ENCODE data around the gene C8B. TPM values are rescaled to one million over a fixed set of nuclear protein-coding genes. Genes with fewer than 3 reads are reported as not detected.
A peak's percentile ranks its signal among the peaks of the same experiment; 100 is the strongest.

C8B gene
- polyA plus RNA-seq, 6 donors from 2014 or later: not detected

GRCh38 chr1:56933606-56934005 lies 32.2 kb downstream of the C8B start:
- Mint-ChIP-seq H3K4me3 (no peak overlapping the region), H3K27me3 (peaks cover 0 to 5% (median 4%) of the 10 kb centered on the region in 3 donors), H3K36me3 (no peaks in the 10 kb centered on the region), H3K9me3 (peaks cover 0 to 7% (median 3%) of the 10 kb centered on the region in 7 donors), H3K4me1 (no peaks in the 10 kb centered on the region), H3K27ac (no peak overlapping the region)
- ATAC-seq (ENCODE audit: low read depth in 2 of 2): no peak
- DNase-seq: no peak

- H3K4me3 Mint-ChIP-seq: no peak overlapping the region
Measured at GRCh38 chr1:56933161-56933560, 32.7 kb downstream of the C8B start.

GRCh38 chr1:56931686-56932085 lies 34.1 kb downstream of the C8B start:
- no peak overlapping the region for H3K27ac Mint-ChIP-seq

More at GRCh38 chr1:56933161-56933560, 32.7 kb downstream of the C8B start:
- no peak overlapping the region for H3K27ac Mint-ChIP-seq
- peaks cover 0 to 4% (median 4%) of the 10 kb centered on the region in 3 donors for H3K27me3 Mint-ChIP-seq
- no peaks in the 10 kb centered on the region for H3K36me3 Mint-ChIP-seq
- H3K4me1 Mint-ChIP-seq: no peaks in the 10 kb centered on the region
- H3K9me3 Mint-ChIP-seq: peaks cover 0 to 8% (median 5%) of the 10 kb centered on the region in 7 donors
- ATAC-seq (ENCODE audit: low read depth in 2 of 2) (no peak), DNase-seq (no peak)

GRCh38 chr1:56931211-56931610 lies 34.6 kb downstream of the C8B start:
- no peaks in the 10 kb centered on the region for H3K36me3 Mint-ChIP-seq
- H3K4me3 Mint-ChIP-seq: no peak overlapping the region
- no peaks in the 10 kb centered on the region for H3K4me1 Mint-ChIP-seq
- peaks cover 0 to 8% (median 5%) of the 10 kb centered on the region in 7 donors for H3K9me3 Mint-ChIP-seq
- ATAC-seq (ENCODE audit: low read depth in 2 of 2): no peak
- DNase-seq: no peak
- H3K27ac Mint-ChIP-seq: no peak overlapping the region
- H3K27me3 Mint-ChIP-seq: peaks cover 0 to 6% (median 0%) of the 10 kb centered on the region in 3 donors

More at GRCh38 chr1:56931686-56932085, 34.1 kb downstream of the C8B start:
- Mint-ChIP-seq H3K4me1 (no peaks in the 10 kb centered on the region), H3K4me3 (no peak overlapping the region), H3K9me3 (peaks cover 0 to 8% (median 5%) of the 10 kb centered on the region in 7 donors), H3K27me3 (peaks cover 0 to 4% (median 0%) of the 10 kb centered on the region in 3 donors), H3K36me3 (no peaks in the 10 kb centered on the region)
- DNase-seq (no peak), ATAC-seq (ENCODE audit: low read depth in 2 of 2) (no peak)

- DNase-seq (no peak), ATAC-seq (ENCODE audit: low read depth in 2 of 2) (no peak)
- H3K27me3 Mint-ChIP-seq: peaks cover 0 to 10% (median 5%) of the 10 kb centered on the region in 3 donors
- H3K27ac Mint-ChIP-seq: no peak overlapping the region
- H3K4me1 Mint-ChIP-seq: no peaks in the 10 kb centered on the region
- H3K36me3 Mint-ChIP-seq: no peaks in the 10 kb centered on the region
- H3K4me3 Mint-ChIP-seq: no peak overlapping the region
- peaks cover 0 to 8% (median 4%) of the 10 kb centered on the region in 7 donors for H3K9me3 Mint-ChIP-seq
Measured at GRCh38 chr1:56929492-56929891, 36.3 kb downstream of the C8B start.

GRCh38 chr1:56927986-56928385 lies 37.8 kb downstream of the C8B start:
- H3K9me3 Mint-ChIP-seq: peaks cover 0 to 13% (median 4%) of the 10 kb centered on the region in 7 donors
- no peak overlapping the region for H3K4me3 Mint-ChIP-seq
- no peak for DNase-seq
- no peaks in the 10 kb centered on the region for H3K4me1 Mint-ChIP-seq
- H3K27me3 Mint-ChIP-seq: peaks cover 5 to 7% (median 6%) of the 10 kb centered on the region in 3 donors
- H3K27ac Mint-ChIP-seq: no peak overlapping the region
- no peak for ATAC-seq (ENCODE audit: low read depth in 2 of 2)
- H3K36me3 Mint-ChIP-seq: no peaks in the 10 kb centered on the region

GRCh38 chr1:56927171-56927570 lies 38.6 kb downstream of the C8B start:
- Mint-ChIP-seq H3K4me3 (no peak overlapping the region), H3K4me1 (no peaks in the 10 kb centered on the region), H3K27ac (no peak overlapping the region), H3K36me3 (no peaks in the 10 kb centered on the region), H3K9me3 (peaks cover 0 to 15% (median 4%) of the 10 kb centered on the region in 7 donors), H3K27me3 (peaks cover 5 to 8% (median 6%) of the 10 kb centered on the region in 3 donors)
- no peak for ATAC-seq (ENCODE audit: low read depth in 2 of 2)
- DNase-seq: no peak

GRCh38 chr1:56925193-56925592 lies 40.6 kb downstream of the C8B start:
- no peaks in the 10 kb centered on the region for H3K36me3 Mint-ChIP-seq
- no peak overlapping the region for H3K27ac Mint-ChIP-seq
- H3K27me3 Mint-ChIP-seq: peaks cover 5 to 8% (median 6%) of the 10 kb centered on the region in 3 donors
- no peaks in the 10 kb centered on the region for H3K4me1 Mint-ChIP-seq
- DNase-seq: no peak
- no peak overlapping the region for H3K4me3 Mint-ChIP-seq
- peaks cover 0 to 18% (median 4%) of the 10 kb centered on the region in 7 donors for H3K9me3 Mint-ChIP-seq
- no peak for ATAC-seq (ENCODE audit: low read depth in 2 of 2)

GRCh38 chr1:56924116-56924515 lies 41.7 kb downstream of the C8B start:
- H3K27ac Mint-ChIP-seq: no peak overlapping the region
- no peak for ATAC-seq (ENCODE audit: low read depth in 2 of 2)
- H3K36me3 Mint-ChIP-seq: no peaks in the 10 kb centered on the region
- no peak overlapping the region for H3K4me3 Mint-ChIP-seq
- H3K9me3 Mint-ChIP-seq: peaks cover 0 to 13% (median 2%) of the 10 kb centered on the region in 7 donors
- no peaks in the 10 kb centered on the region for H3K4me1 Mint-ChIP-seq
- peaks cover 6 to 8% (median 8%) of the 10 kb centered on the region in 3 donors for H3K27me3 Mint-ChIP-seq
- DNase-seq: no peak

GRCh38 chr1:56923201-56923600 lies 42.6 kb downstream of the C8B start:
- Mint-ChIP-seq H3K4me3 (no peak overlapping the region), H3K4me1 (no peaks in the 10 kb centered on the region)

GRCh38 chr1:56922507-56922906 lies 43.3 kb downstream of the C8B start:
- H3K4me3 Mint-ChIP-seq: no peak overlapping the region
- no peak for DNase-seq
- H3K9me3 Mint-ChIP-seq: peaks cover 0 to 10% (median 0%) of the 10 kb centered on the region in 7 donors
- H3K27me3 Mint-ChIP-seq: peaks cover 6 to 11% (median 8%) of the 10 kb centered on the region in 3 donors
- ATAC-seq (ENCODE audit: low read depth in 2 of 2): no peak
- no peaks in the 10 kb centered on the region for H3K4me1 Mint-ChIP-seq
- H3K36me3 Mint-ChIP-seq: no peaks in the 10 kb centered on the region
- H3K27ac Mint-ChIP-seq: peak overlapping the region in 1 of 6 donors; percentile 24

More at GRCh38 chr1:56923201-56923600, 42.6 kb downstream of the C8B start:
- H3K27ac Mint-ChIP-seq: no peak overlapping the region
- DNase-seq (no peak), ATAC-seq (ENCODE audit: low read depth in 2 of 2) (no peak)
- H3K27me3 Mint-ChIP-seq: peaks cover 6 to 11% (median 8%) of the 10 kb centered on the region in 3 donors
- H3K36me3 Mint-ChIP-seq: no peaks in the 10 kb centered on the region
- peaks cover 0 to 10% (median 0%) of the 10 kb centered on the region in 7 donors for H3K9me3 Mint-ChIP-seq

GRCh38 chr1:56922070-56922469 lies 43.7 kb downstream of the C8B start:
- Mint-ChIP-seq H3K4me1 (no peaks in the 10 kb centered on the region), H3K4me3 (no peak overlapping the region), H3K36me3 (no peaks in the 10 kb centered on the region), H3K9me3 (peaks cover 0 to 10% (median 0%) of the 10 kb centered on the region in 7 donors), H3K27me3 (peaks cover 6 to 11% (median 8%) of the 10 kb centered on the region in 3 donors), H3K27ac (peak overlapping the region in 1 of 6 donors; percentile 24)
- ATAC-seq (ENCODE audit: low read depth in 2 of 2): no peak
- no peak for DNase-seq

- no peak overlapping the region for H3K4me3 Mint-ChIP-seq
- H3K36me3 Mint-ChIP-seq: no peaks in the 10 kb centered on the region
- no peaks in the 10 kb centered on the region for H3K4me1 Mint-ChIP-seq
- ATAC-seq (ENCODE audit: low read depth in 2 of 2) (no peak), DNase-seq (no peak)
- no peak overlapping the region for H3K27ac Mint-ChIP-seq
- H3K9me3 Mint-ChIP-seq: peaks cover 0 to 10% (median 0%) of the 10 kb centered on the region in 7 donors
- H3K27me3 Mint-ChIP-seq: peaks cover 6 to 11% (median 8%) of the 10 kb centered on the region in 3 donors
Measured at GRCh38 chr1:56921479-56921878, 44.3 kb downstream of the C8B start.

GRCh38 chr1:56920591-56921001 lies 45.2 kb downstream of the C8B start:
- Mint-ChIP-seq H3K36me3 (no peaks in the 10 kb centered on the region), H3K27ac (no peak overlapping the region), H3K4me1 (no peaks in the 10 kb centered on the region), H3K27me3 (peaks cover 0 to 8% (median 6%) of the 10 kb centered on the region in 3 donors), H3K9me3 (peaks cover 0 to 10% (median 0%) of the 10 kb centered on the region in 7 donors), H3K4me3 (no peak overlapping the region)
- no peak for ATAC-seq (ENCODE audit: low read depth in 2 of 2)
- no peak for DNase-seq

Data from naive B cell (primary cell).